Measurements from ENCODE around the gene VPS4B. TPM values are rescaled to one million over a fixed set of nuclear protein-coding genes. Genes with fewer than 3 reads are reported as not detected.
A peak's percentile ranks its signal among the peaks of the same experiment; 100 is the strongest.

VPS4B gene
- total and polyA plus RNA-seq, 2 of the 8 experiments (the other 6 are each of a cell fraction or from before 2014, with no cell fraction given), result 7.2 to 45.3 TPM

GRCh38 chr18:63366213-63367052 is 55.8 kb downstream of the VPS4B start (continued):
- TF ChIP-seq SP1 (IDR thresholded peaks at IDR 0.05; ENCODE audit: low read depth, low read length) (no peak), BCL11A (IDR thresholded peaks at IDR 0.05; ENCODE audit: low read depth in 2 of 2, low read length in 2 of 2) (no peak), MAX (IDR thresholded peaks at IDR 0.05) (peak; percentile 75), SUZ12 (IDR thresholded peaks at IDR 0.05; ENCODE audit: low read length) (no peak), SIX5 (IDR thresholded peaks at IDR 0.05; ENCODE audit: low read depth, low read length) (no peak), GABPA (IDR thresholded peaks at IDR 0.05; ENCODE audit: borderline replicate concordance, insufficient read depth, low read length) (no peak), BRCA1 (IDR thresholded peaks at IDR 0.05; ENCODE audit: low read depth, low read length) (no peak), EZH2 (IDR thresholded peaks at IDR 0.05; ENCODE audit: low read depth, low read length, severe bottlenecking) (peak; percentile 38), HDAC2 (IDR thresholded peaks at IDR 0.05; ENCODE audit: borderline replicate concordance in 1 of 2, low read depth in 2 of 2, low read length in 2 of 2) (no peak), ZNF274 (IDR thresholded peaks at IDR 0.05; ENCODE audit: borderline replicate concordance, extremely low read depth, low read length) (no peak), RNF2 (IDR thresholded peaks at IDR 0.05; ENCODE audit: borderline replicate concordance, low read depth, low read length, missing control alignments, poor library complexity, severe bottlenecking) (no peak), FOSL1 (IDR thresholded peaks at IDR 0.05; ENCODE audit: insufficient read depth, low read depth, low read length) (no peak), ASH2L (IDR thresholded peaks at IDR 0.05; ENCODE audit: low read length) (peak; percentile 81), GTF2F1 (IDR thresholded peaks at IDR 0.05; ENCODE audit: borderline replicate concordance, low read depth, low read length) (no peak), TAF1 (IDR thresholded peaks at IDR 0.05; ENCODE audit: low read depth, low read length) (no peak; the same call in 1 of the 2 replicates), TAF7 (optimal IDR thresholded peaks at IDR 0.05; ENCODE audit: borderline replicate concordance, low read depth, low read length) (peak; percentile 3), CREB1 (IDR thresholded peaks at IDR 0.05) (no peak), RBBP5 (IDR thresholded peaks at IDR 0.05; ENCODE audit: borderline replicate concordance, low read depth, low read length) (peak; percentile 40; the same call in 1 of the 2 replicates), MAFK (IDR thresholded peaks at IDR 0.05; ENCODE audit: low read depth, low read length) (no peak), JUND (IDR thresholded peaks at IDR 0.05; ENCODE audit: low read length) (peak; percentile 88), POU5F1 (IDR thresholded peaks at IDR 0.05; ENCODE audit: low read depth, low read length) (no peak), ATF3 (IDR thresholded peaks at IDR 0.05; ENCODE audit: insufficient read depth, low read depth, low read length) (no peak), HDAC6 (IDR thresholded peaks at IDR 0.05; ENCODE audit: low read depth, low read length) (no peak)

All from H1 (cell line).